COLO668 (cell line): ENCODE results near the gene RASGRF1.
"Not testable (repeated sequence)": the region's sequence is repeated elsewhere in the genome, so short reads cannot be mapped to it uniquely, and the experiment has no call there.

Experiments
- DNase-seq: peaks from one replicate; lab custom pipeline; 2025; ENCODE audit not compliant: unreplicated experiment; lab: John Stamatoyannopoulos, UW

RASGRF1 gene

GRCh38 chr15:79009379-79009778 lies 81.2 kb downstream of the RASGRF1 start:
- no peak for DNase-seq

- DNase-seq: no peak
These were observed 81.9 kb downstream of the RASGRF1 start for GRCh38 chr15:79008659-79009058.

GRCh38 chr15:79007066-79007465 lies 83.5 kb downstream of the RASGRF1 start:
- peak; percentile 5 for DNase-seq

GRCh38 chr15:79006071-79006470 lies 84.5 kb downstream of the RASGRF1 start:
- DNase-seq: no peak

GRCh38 chr15:79004336-79004735 lies 86.2 kb downstream of the RASGRF1 start:
- peak; percentile 5 for DNase-seq

GRCh38 chr15:79003896-79004295 lies 86.7 kb downstream of the RASGRF1 start:
- DNase-seq: no peak

- DNase-seq: no peak
These were observed 87.3 kb downstream of the RASGRF1 start for GRCh38 chr15:79003301-79003700.

GRCh38 chr15:79002581-79002980 lies 88.0 kb downstream of the RASGRF1 start:
- no peak for DNase-seq

GRCh38 chr15:78999636-79000035 lies 90.9 kb downstream of the RASGRF1 start:
- no peak for DNase-seq

GRCh38 chr15:78998526-78998925 lies 92.1 kb downstream of the RASGRF1 start:
- no peak for DNase-seq

- DNase-seq: no peak
These were observed 92.5 kb downstream of the RASGRF1 start for GRCh38 chr15:78997981-78998499.

- DNase-seq: no peak
These were observed 93.7 kb downstream of the RASGRF1 start for GRCh38 chr15:78996894-78997275.

- DNase-seq: no peak
These were observed 94.4 kb downstream of the RASGRF1 start for GRCh38 chr15:78995921-78996893.

- DNase-seq: not testable (repeated sequence)
These were observed 95.4 kb downstream of the RASGRF1 start for GRCh38 chr15:78995161-78995560.

GRCh38 chr15:78993931-78994530 lies 96.5 kb downstream of the RASGRF1 start:
- DNase-seq: no peak

GRCh38 chr15:78993257-78993930 lies 97.2 kb downstream of the RASGRF1 start:
- no peak for DNase-seq

GRCh38 chr15:78992416-78993256 lies 97.9 kb downstream of the RASGRF1 start:
- no peak for DNase-seq

GRCh38 chr15:78991879-78992278 lies 98.7 kb downstream of the RASGRF1 start:
- DNase-seq: no peak

- no peak for DNase-seq
These were observed 99.1 kb downstream of the RASGRF1 start for GRCh38 chr15:78991476-78991875.

GRCh38 chr15:78990278-78990677 lies 100.3 kb downstream of the RASGRF1 start:
- DNase-seq: no peak
